H1 (cell line): ENCODE results near the gene WNT9A. TPM values are rescaled to one million over a fixed set of nuclear protein-coding genes. Genes with fewer than 3 reads are reported as not detected.

Experiments used
- CTCF ChIA-PET: fragments of 300-600 bp; sonication (Branson Sonifier 250); formaldehyde crosslinking; loops from one replicate; lab custom pipeline; 2021; ENCODE audit not compliant: partially characterized antibody; lab: Charles Lee
- POLR2A ChIA-PET: fragments of 300-600 bp; sonication (Branson Sonifier 250); formaldehyde crosslinking; loops from one replicate; lab custom pipeline; 2021; ENCODE audit warnings: inconsistent platforms; ENCODE audit not compliant: partially characterized antibody; lab: Charles Lee
- DNase-seq, 2 experiments: peaks; one replicate each; pipeline versions ENCODE4 v3.0.0 to v3.0.0-alpha.2; 2010 to 2022; ENCODE audit warnings: low spot score in 2 of 2, low read depth in 1 of 2, mixed read lengths in 1 of 2
- FAIRE-seq: peaks from 2 replicates; lab custom pipeline; 2011; peaks lifted over from hg19 to GRCh38; lab: Jason Lieb, UNC
- H2AFZ ChIP-seq: 2 replicates; pipeline ENCODE4 v1.8.1; 2012; ENCODE audit warnings: low read length, inconsistent platforms
- H2AK5ac ChIP-seq: 2 replicates; pipeline ENCODE4 v1.6.1; 2013; ENCODE audit warnings: low read depth, low read length
- H2BK120ac ChIP-seq: replicated peaks from 2 replicates; pipeline ENCODE3; 2013; ENCODE audit warnings: low read depth, low read length, inconsistent platforms
- H2BK12ac ChIP-seq: 2 replicates; pipeline ENCODE4 v1.6.1; 2013; ENCODE audit warnings: low read depth, low read length
- H2BK15ac ChIP-seq: 2 replicates; pipeline ENCODE4 v1.6.1; 2013; ENCODE audit warnings: low read length
- H2BK20ac ChIP-seq: 2 replicates; pipeline ENCODE4 v1.6.1; 2013; ENCODE audit warnings: low read length
- H2BK5ac ChIP-seq: 2 replicates; pipeline ENCODE4 v1.6.1; 2013; ENCODE audit warnings: low read depth, low read length
- H3K14ac ChIP-seq: 2 replicates; pipeline ENCODE4 v1.6.1; 2013; ENCODE audit warnings: inconsistent platforms; ENCODE audit not compliant: insufficient read length
- H3K18ac ChIP-seq: 2 replicates; pipeline ENCODE4 v1.6.1; 2013; ENCODE audit warnings: low read length; ENCODE audit errors: extremely low read depth
- H3K23ac ChIP-seq: 2 replicates; pipeline ENCODE4 v1.6.1; 2013; ENCODE audit warnings: inconsistent platforms; ENCODE audit not compliant: insufficient read length
- H3K23me2 ChIP-seq: 2 replicates; pipeline ENCODE4 v1.6.1; 2013; ENCODE audit warnings: low read depth, low read length
- H3K27ac ChIP-seq: 2 replicates; pipeline ENCODE4 v1.6.1; 2011; ENCODE audit warnings: low read depth, low read length, inconsistent platforms
- H3K27me3 ChIP-seq, 4 experiments: replicated peaks in 1 of 4; 1 replicate in 1 of 4; 2 replicates in 3 of 4; pipeline versions ENCODE4 v1.6.1 to v1.8.1; 2011 to 2013; ENCODE audit warnings: low read length in 3 of 4, mild to moderate bottlenecking in 3 of 4, inconsistent platforms in 2 of 4, mixed read lengths in 2 of 4, moderate library complexity in 1 of 4; ENCODE audit not compliant: control insufficient read depth in 3 of 4, insufficient read depth in 3 of 4; ENCODE audit errors: extremely low read depth in 1 of 4
- H3K36me3 ChIP-seq, 4 experiments: 2 replicates each; pipeline versions ENCODE4 v1.6.1 to v1.8.1; 2011 to 2013; ENCODE audit warnings: mild to moderate bottlenecking in 4 of 4, low read length in 3 of 4, moderate library complexity in 2 of 4, control low read depth in 1 of 4, inconsistent platforms in 1 of 4; ENCODE audit not compliant: insufficient read depth in 4 of 4, control insufficient read depth in 2 of 4
- H3K4ac ChIP-seq: replicated peaks from 2 replicates; pipeline ENCODE3; 2013; ENCODE audit warnings: low read length, low read depth, mixed read lengths, inconsistent platforms; ENCODE audit not compliant: insufficient read length
- H3K4me1 ChIP-seq, 4 experiments: replicated peaks in 1 of 4; 1 replicate in 1 of 4; 2 replicates in 3 of 4; pipeline versions ENCODE4 v1.6.1 to v1.8.1; 2011 to 2013; ENCODE audit warnings: low read length in 3 of 4, inconsistent platforms in 2 of 4, mixed read lengths in 1 of 4; ENCODE audit not compliant: insufficient read depth in 4 of 4, control insufficient read depth in 3 of 4
- H3K4me2 ChIP-seq, 2 experiments: 2 replicates each; pipeline versions ENCODE4 v1.6.1 to v1.8.1; 2011 to 2013; ENCODE audit warnings: low read depth in 2 of 2, low read length in 2 of 2, control low read depth in 1 of 2, inconsistent platforms in 1 of 2, mild to moderate bottlenecking in 1 of 2; ENCODE audit not compliant: insufficient read depth in 1 of 2
- H3K4me3 ChIP-seq, 4 experiments: fragments of 200-600, 300-600 bp in 1 of 4; sonication (generic), shearing (Covaris generic), sonication (Bioruptor Twin) in 1 of 4; 2 replicates each; pipeline versions ENCODE4 v1.5.1 to v1.8.1; 2011 to 2016; ENCODE audit warnings: low read length in 4 of 4, low read depth in 3 of 4, control low read depth in 2 of 4, inconsistent platforms in 2 of 4, mild to moderate bottlenecking in 2 of 4, mixed read lengths in 1 of 4, moderate library complexity in 1 of 4; ENCODE audit not compliant: insufficient read depth in 2 of 4; ENCODE audit errors: extremely low read depth in 1 of 4
- H3K56ac ChIP-seq: replicated peaks from 2 replicates; pipeline ENCODE3; 2013; ENCODE audit warnings: low read depth, mild to moderate bottlenecking, mixed read lengths, low read length, inconsistent platforms; ENCODE audit not compliant: insufficient read length
- H3K79me1 ChIP-seq: 2 replicates; pipeline ENCODE4 v1.6.1; 2013; ENCODE audit warnings: low read depth, low read length, control low read depth
- H3K79me2 ChIP-seq, 2 experiments: 2 replicates each; pipeline versions ENCODE4 v1.6.1 to v1.8.1; 2012 to 2013; ENCODE audit warnings: low read length in 2 of 2, mild to moderate bottlenecking in 2 of 2, inconsistent platforms in 1 of 2; ENCODE audit not compliant: insufficient read depth in 2 of 2, control insufficient read depth in 1 of 2
- H3K9ac ChIP-seq, 4 experiments: replicated peaks in 1 of 4; 1 replicate in 1 of 4; 2 replicates in 3 of 4; pipeline versions ENCODE4 v1.6.1 to v1.8.1; 2011 to 2013; ENCODE audit warnings: low read depth in 3 of 4, low read length in 3 of 4, control low read depth in 2 of 4, mild to moderate bottlenecking in 2 of 4, moderate library complexity in 2 of 4, inconsistent platforms in 1 of 4; ENCODE audit errors: extremely low read depth in 1 of 4
- H3K9me3 ChIP-seq, 2 experiments: 2 replicates each; pipeline versions ENCODE4 v1.6.1 to v1.8.1; 2012 to 2013; ENCODE audit warnings: mild to moderate bottlenecking in 2 of 2, moderate library complexity in 2 of 2, control low read depth in 1 of 2, inconsistent platforms in 1 of 2, low read depth in 1 of 2, low read length in 1 of 2, mixed read lengths in 1 of 2; ENCODE audit not compliant: insufficient read depth in 2 of 2
- H4K20me1 ChIP-seq, 2 experiments: replicated peaks in 1 of 2; 2 replicates each; pipeline versions ENCODE3 to v1.8.1; 2011 to 2013; ENCODE audit warnings: inconsistent platforms in 2 of 2, low read length in 2 of 2, mild to moderate bottlenecking in 1 of 2; ENCODE audit not compliant: insufficient read depth in 2 of 2, control insufficient read depth in 1 of 2
- H4K5ac ChIP-seq: 2 replicates; pipeline ENCODE4 v1.6.1; 2013; ENCODE audit warnings: low read length, low read depth, mixed read lengths, inconsistent platforms; ENCODE audit not compliant: insufficient read length
- H4K8ac ChIP-seq: 2 replicates; pipeline ENCODE4 v1.8.0; 2013; ENCODE audit warnings: mild to moderate bottlenecking, moderate library complexity, low read length, inconsistent platforms; ENCODE audit not compliant: insufficient read depth; ENCODE audit errors: extremely low read depth
- H4K91ac ChIP-seq: replicated peaks from 2 replicates; pipeline ENCODE3; 2013; ENCODE audit warnings: low read length, mixed read lengths, inconsistent platforms; ENCODE audit not compliant: insufficient read length
- RXRA ChIP-seq: IDR thresholded peaks from 2 replicates; pipeline ENCODE4 v1.6.1; 2011; ENCODE audit warnings: low read depth, mild to moderate bottlenecking, low read length, moderate library complexity; ENCODE audit not compliant: insufficient read depth
- SAP30 ChIP-seq: fragments of 300-600 bp; sonication (generic); IDR thresholded peaks from 2 replicates; pipeline ENCODE4 v1.7.1; 2012; ENCODE audit warnings: low read length, moderate library complexity, mild to moderate bottlenecking, inconsistent platforms; ENCODE audit not compliant: insufficient read depth, insufficient replicate concordance
- TAF7 ChIP-seq: optimal IDR thresholded peaks from 2 replicates; pipeline ENCODE3; 2011; ENCODE audit warnings: low read depth, mild to moderate bottlenecking, inconsistent platforms, low read length, moderate library complexity, borderline replicate concordance
- WGBS, 2 experiments: shearing (Covaris generic) in 1 of 2; methylation state at CpG; one replicate each; pipeline versions ENCODE4 v1.1.6 to v1.1.7; 2013 to 2015; ENCODE audit warnings: low lambda C conversion rate in 2 of 2, mixed read lengths in 2 of 2, inconsistent platforms in 1 of 2, low coverage in 1 of 2, missing lambda C conversion rate in 1 of 2; ENCODE audit not compliant: insufficient replicate concordance in 2 of 2, insufficient coverage in 1 of 2, insufficient read length in 1 of 2; ENCODE audit errors: extremely low coverage in 1 of 2, missing lambda C conversion rate in 1 of 2; 5-methylcytosine and 5-hydroxymethylcytosine counted together
- polyA plus RNA-seq, 7 experiments: library from polyadenylated mRNA; depleted of rRNA in 3 of 7; stranded (reverse) in 5 of 7; unstranded in 2 of 7; fragments of >200 nt in 5 of 7; fragments of 200-250 nt in 2 of 7; gene quantifications; 1 replicate in 5 of 7; 2 replicates in 1 of 7; 4 replicates in 1 of 7; pipeline versions ENCODE4 v1.2.1 to v1.2.3, GENCODE V29; 2011 to 2013; ENCODE audit warnings: missing spikeins in 2 of 7, mixed read lengths in 2 of 7
- total RNA-seq: library from RNA; stranded (reverse); fragmentation: NEBNext Ultra II Directional; extraction: Animal tissue kit (Norgen Biotek cat#: 25700); gene quantifications from 2 replicates; pipeline ENCODE4 v1.2.1, GENCODE V29; 2021

Gene WNT9A
- total and polyA plus RNA-seq, 2 of the 8 experiments (the other 6 are each of a cell fraction or from before 2014, with no cell fraction given): 1.1 to 1.5 TPM

DNA sequence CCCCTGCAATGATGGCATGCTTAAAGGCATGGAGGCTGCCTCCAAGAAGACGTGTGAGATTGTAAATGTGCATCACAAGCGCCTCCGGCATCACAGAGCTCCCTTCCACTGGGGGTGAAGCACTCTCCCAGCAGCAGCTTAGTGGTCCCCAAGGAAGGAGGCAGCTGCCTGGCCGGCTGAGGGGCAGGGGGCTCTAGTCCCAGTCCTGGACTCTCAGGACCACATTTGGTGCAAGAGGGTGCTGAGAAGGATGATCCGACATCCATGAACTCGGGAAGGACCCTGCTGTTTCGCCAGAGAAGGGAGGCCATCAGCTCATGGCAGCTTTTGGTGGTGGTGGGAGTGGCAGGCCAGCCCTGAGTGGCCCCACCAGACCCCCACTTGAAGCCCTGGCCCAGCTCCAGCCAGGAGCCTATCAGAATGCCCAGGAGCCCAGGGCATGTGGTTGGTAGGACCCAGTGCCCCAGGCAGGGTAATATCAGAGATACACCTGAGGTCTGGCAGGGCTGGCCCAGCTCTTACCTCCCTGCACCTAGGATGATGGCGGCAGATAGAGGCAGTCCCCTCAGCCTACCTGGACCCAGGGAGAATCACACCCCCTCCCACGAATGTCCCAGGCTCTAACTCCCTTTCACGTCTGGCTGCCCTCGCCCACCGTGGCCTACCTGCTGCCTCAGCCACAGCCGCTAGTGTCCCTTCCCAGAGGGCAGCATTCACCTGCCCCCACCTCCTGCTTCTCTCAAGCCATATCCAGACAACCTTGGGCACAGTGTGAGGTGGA, 2.4 kb upstream of the WNT9A start:
- H3K4me2 ChIP-seq: no peak overlapping the region
- H2BK5ac ChIP-seq: no peak overlapping the region
- H3K9me3 ChIP-seq: peaks cover 0 to 4% of the 10 kb centered on the region in 2 experiments; a peak in 1 of 4 replicates
- no peak overlapping the region for H2AFZ ChIP-seq
- no peak overlapping the region for H4K5ac ChIP-seq
- no peak overlapping the region for H4K8ac ChIP-seq
- H2BK20ac ChIP-seq: no peak overlapping the region
- H3K14ac ChIP-seq: no peak overlapping the region
- no peak overlapping the region for H2BK120ac ChIP-seq
- POLR2A ChIA-PET: interaction anchor here (0.6 kb wide), 1 partner anchor 11 kb away, joined by 3 read pairs; no protein-coding TSS in a partner anchor
- no peak for FAIRE-seq
- no peaks in the 10 kb centered on the region for H3K79me2 ChIP-seq
- no peak overlapping the region for H3K4me3 ChIP-seq
- TF ChIP-seq RXRA (no peak), TAF7 (no peak), SAP30 (no peak)
- TF ChIP-seq, all 59 proteins: peak for 0
- peaks cover 0 to 21% (median 9%) of the 10 kb centered on the region in 4 experiments; a peak in 5 of 7 replicates for H3K4me1 ChIP-seq
- no peak overlapping the region for H3K4ac ChIP-seq
- no peak overlapping the region for H3K23ac ChIP-seq
- no peak overlapping the region for H3K56ac ChIP-seq
- H4K91ac ChIP-seq: no peak overlapping the region
- H2BK12ac ChIP-seq: no peak overlapping the region
- 87% methylated on average over 12 of the region's 13 CpGs; no CpG with 5 or more reads in 1 of the 2 experiments for WGBS, 2 experiments
- H3K9ac ChIP-seq: no peak overlapping the region
- H2AK5ac ChIP-seq: no peak overlapping the region
- peaks cover 12% of the 10 kb centered on the region for H3K23me2 ChIP-seq
- H2BK15ac ChIP-seq: no peak overlapping the region
- peaks cover 0 to 6% of the 10 kb centered on the region in 2 experiments for H4K20me1 ChIP-seq
- CTCF ChIA-PET: interaction anchor here (0.6 to 5.7 kb wide), 12 partner anchors 10 to 303 kb away, joined by 3 to 44 read pairs (median 4); partner anchors contain the start of genes JMJD4 and SNAP47
- H3K27ac ChIP-seq: no peak overlapping the region
- no peaks in the 10 kb centered on the region for H3K79me1 ChIP-seq
- H3K18ac ChIP-seq: no peak overlapping the region
- DNase-seq: no peak
- no peaks in the 10 kb centered on the region for H3K36me3 ChIP-seq
- H3K27me3 ChIP-seq: peaks cover 9 to 22% (median 18%) of the 10 kb centered on the region in 4 experiments
